K562 (cell line): Measurements from ENCODE around the gene COQ8B. TPM values are rescaled to one million over a fixed set of nuclear protein-coding genes. Genes with fewer than 3 reads are reported as not detected.

Experiments used
- BRD4 ChIP-seq: fragments of 200-600 bp; sonication (generic); IDR thresholded peaks from 2 replicates; pipeline ENCODE4 v1.6.1; 2017; ENCODE audit warnings: inconsistent platforms
- CBX3 ChIP-seq, 2 experiments: IDR thresholded peaks; 1 replicate in 1 of 2; 2 replicates in 1 of 2; pipeline ENCODE4 v1.6.1; 2012; ENCODE audit warnings: inconsistent platforms in 2 of 2, low read length in 2 of 2, borderline replicate concordance in 1 of 2, control low read depth in 1 of 2
- DDX20 ChIP-seq: fragments of 450-650 bp; IDR thresholded peaks from 2 replicates; pipeline ENCODE4 v1.6.1; 2016; ENCODE audit warnings: missing genetic modification characterization, low read depth, mild to moderate bottlenecking, missing compliant biosample characterization, moderate library complexity
- FOS ChIP-seq: IDR thresholded peaks from 3 replicates; pipeline ENCODE4 v1.6.1; 2011; ENCODE audit not compliant: insufficient read length; ENCODE audit errors: extremely low read depth
- FOXA3 ChIP-seq, 2 experiments: fragments of 450-650 bp in 1 of 2; sonication (generic) in 1 of 2; formaldehyde crosslinking; IDR thresholded peaks in 1 of 2; conservative IDR thresholded peaks in 1 of 2; 2 replicates each; pipeline versions ENCODE4 v1.4.0 to v1.8.0; 2020 to 2022; ENCODE audit warnings: mild to moderate bottlenecking in 2 of 2, missing genetic modification reagents in 1 of 2
- HNRNPL ChIP-seq: fragments of 200-400 bp; formaldehyde crosslinking; IDR thresholded peaks from 2 replicates; pipeline ENCODE4 v1.6.1; 2017; ENCODE audit warnings: low read depth, mild to moderate bottlenecking, low read length
- MBD1 ChIP-seq: fragments of 250-450 bp; sonication (Bioruptor Pico); IDR thresholded peaks from 2 replicates; pipeline ENCODE4 v1.8.0; 2022; ENCODE audit warnings: inconsistent platforms
- MGA ChIP-seq: fragments of 450-650 bp; IDR thresholded peaks from 2 replicates; pipeline ENCODE4 v1.6.1; 2016; ENCODE audit warnings: mild to moderate bottlenecking, moderate library complexity
- POLR2AphosphoS2 ChIP-seq: IDR thresholded peaks from 2 replicates; pipeline ENCODE4 v1.6.1; 2012; ENCODE audit warnings: low read length, improper control_type of control experiment
- PURB ChIP-seq: sonication (generic); formaldehyde crosslinking; IDR thresholded peaks from 2 replicates; pipeline ENCODE4 v1.9.0; 2021; ENCODE audit warnings: low read depth, mild to moderate bottlenecking, missing genetic modification reagents
- THRAP3 ChIP-seq: fragments of 450-650 bp; IDR thresholded peaks from 2 replicates; pipeline ENCODE4 v1.6.1; 2016; ENCODE audit warnings: mild to moderate bottlenecking, inconsistent platforms, borderline replicate concordance
- ZBTB17 ChIP-seq: fragments of 450-650 bp; formaldehyde crosslinking; IDR thresholded peaks from 2 replicates; pipeline ENCODE4 v1.4.0; 2020; ENCODE audit warnings: mild to moderate bottlenecking
- polyA plus RNA-seq, 8 experiments: library from polyadenylated mRNA; depleted of rRNA in 4 of 8; stranded (reverse) in 5 of 8; unstranded in 3 of 8; fragments of >200 nt; fragmentation: Nextera tagmentation in 2 of 8; fragmentation: Illumina TruSeq in 1 of 8; extraction: Ambion mirVana in 2 of 8; extraction: Trizol in 1 of 8; gene quantifications; 2 replicates each; pipeline versions ENCODE4 v1.2.1 to v1.2.3, GENCODE V29; 2011 to 2014; ENCODE audit warnings: inconsistent platforms in 1 of 8, missing spikeins in 1 of 8
- total RNA-seq, 7 experiments: library from RNA; depleted of rRNA in 6 of 7; stranded (reverse); fragments of >200 nt in 6 of 7; fragmentation: Illumina TruSeq in 2 of 7; extraction: Trizol in 2 of 7; gene quantifications; 2 replicates each; pipeline versions ENCODE4 v1.2.1 to v1.2.3, GENCODE V29; 2011 to 2021; ENCODE audit warnings: low replicate concordance in 1 of 7
- TF ChIP-seq, protein P1 (sequence below): fragments of 250-450 bp; sonication (Bioruptor Pico); IDR thresholded peaks from 2 replicates; pipeline ENCODE4 v1.5.0; 2020; ENCODE audit warnings: mild to moderate bottlenecking

The COQ8B gene
- total and polyA plus RNA-seq, 9 of the 15 experiments (the other 6 are each of a cell fraction or from before 2014, with no cell fraction given): 0.41 to 32.3 (median 12.9) TPM

GRCh38 chr19:40750874-40751537, 34.3 kb upstream of the COQ8B start, which contains the start of gene SNRPA (continued):
- peak; percentile 88 for TF ChIP-seq MGA
- TF ChIP-seq DDX20 (tag): no peak
- peak; percentile 80; the same call in 1 of the 2 replicates for TF ChIP-seq BRD4
- TF ChIP-seq, protein P1, sequence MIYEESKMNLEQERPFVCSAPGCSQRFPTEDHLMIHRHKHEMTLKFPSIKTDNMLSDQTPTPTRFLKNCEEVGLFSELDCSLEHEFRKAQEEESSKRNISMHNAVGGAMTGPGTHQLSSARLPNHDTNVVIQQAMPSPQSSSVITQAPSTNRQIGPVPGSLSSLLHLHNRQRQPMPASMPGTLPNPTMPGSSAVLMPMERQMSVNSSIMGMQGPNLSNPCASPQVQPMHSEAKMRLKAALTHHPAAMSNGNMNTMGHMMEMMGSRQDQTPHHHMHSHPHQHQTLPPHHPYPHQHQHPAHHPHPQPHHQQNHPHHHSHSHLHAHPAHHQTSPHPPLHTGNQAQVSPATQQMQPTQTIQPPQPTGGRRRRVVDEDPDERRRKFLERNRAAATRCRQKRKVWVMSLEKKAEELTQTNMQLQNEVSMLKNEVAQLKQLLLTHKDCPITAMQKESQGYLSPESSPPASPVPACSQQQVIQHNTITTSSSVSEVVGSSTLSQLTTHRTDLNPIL: no peak
- TF ChIP-seq CBX3 (IDR thresholded peaks at IDR 0.05; ENCODE audit: borderline replicate concordance in 1 of 2, low read length in 2 of 2): no peak
- no peak for TF ChIP-seq HNRNPL
- no peak for TF ChIP-seq FOS
- no peak; the same call in 1 of the 2 replicates for TF ChIP-seq ZBTB17 (CRISPR knock-in tag)
- TF ChIP-seq PURB (CRISPR knock-in tag): no peak
- TF ChIP-seq FOXA3 (CRISPR knock-in tag; conservative IDR thresholded peaks at IDR 0.05 in 1 of 2, IDR thresholded peaks at IDR 0.05 in 1 of 2): peak in 1 of 2 experiments; percentile 69; a peak in 1 of 4 replicates
- TF ChIP-seq THRAP3: peak; percentile 64
- TF ChIP-seq POLR2AphosphoS2: no peak; the same call in 1 of the 2 replicates
- no peak for TF ChIP-seq MBD1 (CRISPR knock-in tag)
